Thyroid gland (tissue), 4 donors: Measurements from ENCODE around the gene PRRC2A. TPM values are rescaled to one million over a fixed set of nuclear protein-coding genes. Genes with fewer than 3 reads are reported as not detected.

Experiments
- DNase-seq, 2 donors: peaks; one replicate each; pipeline ENCODE4 v3.0.0-alpha.2; 2019
- H3K27ac ChIP-seq, 3 donors: fragments of 200-600 bp; sonication (generic); 1 replicate in 2 of 3; 2 replicates in 1 of 3; pipeline ENCODE4 v1.5.1; 2016 to 2019; ENCODE audit warnings: mild to moderate bottlenecking in 1 of 3, moderate library complexity in 1 of 3
- H3K27me3 ChIP-seq: fragments of 200-600 bp; sonication (generic); one replicate; pipeline ENCODE4 v1.5.1; 2019
- H3K36me3 ChIP-seq, 2 donors: fragments of 200-600 bp; sonication (generic); one replicate each; pipeline ENCODE4 v1.5.1; 2016 to 2019
- H3K4me1 ChIP-seq, 2 donors: fragments of 200-600 bp; sonication (generic); one replicate each; pipeline ENCODE4 v1.5.1; 2017 to 2019
- H3K4me3 ChIP-seq, 3 donors: fragments of 200-600 bp; sonication (generic); replicated peaks in 1 of 3; 1 replicate in 2 of 3; 2 replicates in 1 of 3; pipeline ENCODE4 v1.5.1; 2016; ENCODE audit warnings: mild to moderate bottlenecking in 1 of 3
- H3K9me3 ChIP-seq: fragments of 200-600 bp; sonication (generic); one replicate; pipeline ENCODE4 v1.5.1; 2017
- POLR2A ChIP-seq, 2 donors: fragments of 450-650 bp; IDR thresholded peaks; one replicate each; pipeline ENCODE4 v1.6.1; 2017; ENCODE audit warnings: antibody characterized with exemption in 2 of 2, mild to moderate bottlenecking in 2 of 2, moderate library complexity in 1 of 2
- WGBS, 2 donors: methylation state at CpG; one replicate each; pipeline ENCODE4 v1.1.5; 2017; 5-methylcytosine and 5-hydroxymethylcytosine counted together
- intact Hi-C: fragments of 100-400 bp; cut with DNase I; formaldehyde crosslinking; loops from one replicate; pipeline ENCODE4 v1.15.1; 2023
- total RNA-seq, 4 donors: library from RNA; depleted of rRNA; stranded (reverse); fragments of >200 nt; gene quantifications; one replicate each; pipeline ENCODE4 v1.2.3, GENCODE V29; 2016
- TF ChIP-seq, protein P1 (sequence below), 6 experiments: fragments of 200-600 bp in 3 of 6; fragments of 450-650 bp in 3 of 6; sonication (generic) in 3 of 6; IDR thresholded peaks; one replicate each; pipeline ENCODE4 v1.5.1; 2016 to 2019; ENCODE audit warnings: antibody characterized with exemption in 6 of 6, mild to moderate bottlenecking in 2 of 6, inconsistent platforms in 1 of 6, moderate library complexity in 1 of 6

Gene PRRC2A
- total RNA-seq, 4 donors from 2014 or later: 68.5 to 127 (median 86.7) TPM

- Histone ChIP-seq H3K4me1 (peaks cover 41 to 51% of the 10 kb centered on the region in 2 donors), H3K4me3 (no peak overlapping the region), H3K27me3 (no peaks in the 10 kb centered on the region), H3K9me3 (no peaks in the 10 kb centered on the region), H3K36me3 (peaks cover 0 to 6% of the 10 kb centered on the region in 2 donors), H3K27ac (peak overlapping the region in 2 of 3 donors; percentile 59 to 81)
- intact Hi-C loops: no loop called here
- DNase-seq: no peak
- WGBS, 2 donors: 83 to 87% methylated on average over 12 of the region's 12 CpGs
- TF ChIP-seq POLR2A (IDR thresholded peaks at IDR 0.05): no peak
- TF ChIP-seq, protein P1, sequence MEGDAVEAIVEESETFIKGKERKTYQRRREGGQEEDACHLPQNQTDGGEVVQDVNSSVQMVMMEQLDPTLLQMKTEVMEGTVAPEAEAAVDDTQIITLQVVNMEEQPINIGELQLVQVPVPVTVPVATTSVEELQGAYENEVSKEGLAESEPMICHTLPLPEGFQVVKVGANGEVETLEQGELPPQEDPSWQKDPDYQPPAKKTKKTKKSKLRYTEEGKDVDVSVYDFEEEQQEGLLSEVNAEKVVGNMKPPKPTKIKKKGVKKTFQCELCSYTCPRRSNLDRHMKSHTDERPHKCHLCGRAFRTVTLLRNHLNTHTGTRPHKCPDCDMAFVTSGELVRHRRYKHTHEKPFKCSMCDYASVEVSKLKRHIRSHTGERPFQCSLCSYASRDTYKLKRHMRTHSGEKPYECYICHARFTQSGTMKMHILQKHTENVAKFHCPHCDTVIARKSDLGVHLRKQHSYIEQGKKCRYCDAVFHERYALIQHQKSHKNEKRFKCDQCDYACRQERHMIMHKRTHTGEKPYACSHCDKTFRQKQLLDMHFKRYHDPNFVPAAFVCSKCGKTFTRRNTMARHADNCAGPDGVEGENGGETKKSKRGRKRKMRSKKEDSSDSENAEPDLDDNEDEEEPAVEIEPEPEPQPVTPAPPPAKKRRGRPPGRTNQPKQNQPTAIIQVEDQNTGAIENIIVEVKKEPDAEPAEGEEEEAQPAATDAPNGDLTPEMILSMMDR (IDR thresholded peaks at IDR 0.05): no peak
Measured at GRCh38 chr6:31661262-31662123, 41.0 kb downstream of the PRRC2A start.

DNA sequence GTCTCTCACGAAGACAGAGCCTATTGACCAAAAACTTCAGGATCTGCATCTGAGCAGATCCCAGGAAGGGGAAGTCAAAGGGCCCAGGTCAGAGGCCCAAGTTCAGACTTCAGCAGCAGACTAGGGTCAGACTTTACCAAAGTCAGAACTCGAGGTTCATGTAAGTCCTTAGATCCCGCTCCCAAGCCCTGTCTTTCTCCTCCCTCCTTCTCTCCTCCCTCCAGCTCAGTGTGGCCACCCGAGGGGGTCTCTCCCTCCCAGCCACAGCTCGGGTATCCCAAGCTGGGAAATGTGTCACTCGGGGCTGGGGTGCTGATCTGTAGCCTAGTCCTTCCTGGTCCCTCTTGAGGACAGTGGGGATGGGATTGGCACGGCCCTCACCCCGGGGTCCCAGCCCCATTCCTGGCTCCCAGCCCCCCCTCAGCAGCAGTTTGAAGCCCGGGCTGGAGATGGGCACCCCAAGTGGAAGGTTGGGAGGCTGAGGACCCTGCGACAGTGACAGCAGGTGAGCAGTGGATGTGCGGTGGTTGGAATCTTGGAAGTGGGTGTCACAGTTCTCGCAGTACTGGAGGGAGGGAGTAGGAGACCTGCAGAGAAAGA, 41.7 kb downstream of the PRRC2A start:
- intact Hi-C loops: no loop called here
- Histone ChIP-seq H3K27ac (no peak overlapping the region), H3K4me1 (peaks cover 48 to 57% of the 10 kb centered on the region in 2 donors), H3K4me3 (no peak overlapping the region), H3K36me3 (peaks cover 3 to 10% of the 10 kb centered on the region in 2 donors), H3K27me3 (no peaks in the 10 kb centered on the region), H3K9me3 (no peaks in the 10 kb centered on the region)
- DNase-seq: no peak
- WGBS, 2 donors: 93 to 97% methylated on average over 12 of the region's 12 CpGs
- TF ChIP-seq, protein P1 (IDR thresholded peaks at IDR 0.05): no peak
- TF ChIP-seq POLR2A (IDR thresholded peaks at IDR 0.05): no peak

DNA sequence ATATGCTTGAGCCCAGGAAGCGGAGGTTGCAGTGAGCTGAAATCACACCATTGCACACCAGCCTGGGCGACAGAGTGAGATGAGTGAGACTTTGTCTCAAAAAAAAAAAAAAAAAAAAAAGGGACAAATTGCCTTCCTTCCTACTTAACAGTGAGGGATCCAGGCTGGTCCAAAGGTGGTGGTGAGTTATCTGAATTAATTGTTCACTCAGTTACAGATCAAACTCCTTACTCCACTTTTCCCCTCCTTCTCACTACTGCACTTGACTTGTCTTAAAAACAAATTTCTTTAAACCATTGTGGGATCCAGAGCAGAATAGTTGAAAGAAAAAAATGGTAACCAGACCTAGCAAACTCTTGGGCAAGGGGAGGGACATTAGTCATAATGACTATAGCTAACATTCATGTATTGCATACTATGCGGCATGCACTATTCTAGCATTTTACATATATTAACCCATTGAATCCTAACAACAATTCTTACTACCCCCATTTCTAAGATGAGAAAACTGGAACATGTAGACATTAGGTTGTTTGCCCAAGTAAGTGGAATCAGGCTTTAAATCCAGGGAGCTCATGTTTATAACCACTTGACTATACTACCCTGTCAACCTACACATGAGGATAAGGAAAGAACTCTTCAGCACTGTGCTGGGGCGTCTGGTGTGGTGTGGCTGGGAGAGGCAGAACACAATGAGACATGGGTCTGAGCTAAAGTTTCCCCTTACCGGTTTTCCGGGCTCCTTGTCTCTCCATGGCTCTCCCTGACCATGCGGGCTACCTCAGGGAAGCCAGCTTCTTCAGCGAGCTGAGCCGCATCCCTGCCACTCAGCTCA, 42.8 kb downstream of the PRRC2A start:
- DNase-seq: no peak
- no peaks in the 10 kb centered on the region for H3K9me3 ChIP-seq
- intact Hi-C loops: no loop called here
- H3K4me1 ChIP-seq: peaks cover 43 to 46% of the 10 kb centered on the region in 2 donors
- WGBS, 2 donors: 70 to 76% methylated on average over 8 to 9 of the region's 9 CpGs
- TF ChIP-seq POLR2A (IDR thresholded peaks at IDR 0.05): no peak
- TF ChIP-seq, protein P1 (IDR thresholded peaks at IDR 0.05): no peak
- no peaks in the 10 kb centered on the region for H3K27me3 ChIP-seq
- peak overlapping the region; percentile 66 to 92 (median 91) for H3K27ac ChIP-seq
- peaks cover 14 to 21% of the 10 kb centered on the region in 2 donors for H3K36me3 ChIP-seq
- peak overlapping the region in 1 of 3 donors; percentile 86 for H3K4me3 ChIP-seq

- DNase-seq: peak; percentile 8 to 18
- H3K4me1 ChIP-seq: peaks cover 35 to 37% of the 10 kb centered on the region in 2 donors
Measured at GRCh38 chr6:31663961-31664789, 43.7 kb downstream of the PRRC2A start.

More at GRCh38 chr6:31663961-31664789, 43.7 kb downstream of the PRRC2A start:
- Histone ChIP-seq H3K27me3 (no peaks in the 10 kb centered on the region), H3K27ac (peak overlapping the region; percentile 66 to 92 (median 91)), H3K9me3 (no peaks in the 10 kb centered on the region), H3K36me3 (peaks cover 22 to 29% of the 10 kb centered on the region in 2 donors), H3K4me3 (peak overlapping the region; percentile 31 to 86 (median 52))
- intact Hi-C loops: no loop called here
- no peak for TF ChIP-seq POLR2A (IDR thresholded peaks at IDR 0.05)
- TF ChIP-seq, protein P1 (IDR thresholded peaks at IDR 0.05): no peak
- WGBS, 2 donors: 22 to 27% methylated on average over 17 of the region's 17 CpGs
